GM12891 (cell line): ENCODE measurements around the gene TWF2.

ENCODE experiments used
- PAX5 ChIP-seq: IDR thresholded peaks from 2 replicates; pipeline ENCODE4 v1.6.1; 2011; ENCODE audit warnings: low read length, moderate library complexity, mild to moderate bottlenecking; ENCODE audit not compliant: insufficient read depth, severe bottlenecking
- POLR2A ChIP-seq: IDR thresholded peaks from 2 replicates; pipeline ENCODE4 v1.6.1; 2011; ENCODE audit warnings: low read depth, low read length, control low read depth
- POLR2AphosphoS5 ChIP-seq: IDR thresholded peaks from 2 replicates; pipeline ENCODE4 v1.6.1; 2011; ENCODE audit warnings: low read depth, low read length, control low read depth
- POU2F2 ChIP-seq: IDR thresholded peaks from 2 replicates; pipeline ENCODE4 v1.6.1; 2011; ENCODE audit warnings: low read depth, mild to moderate bottlenecking, control low read depth, low read length, moderate library complexity
- SPI1 ChIP-seq: IDR thresholded peaks from 2 replicates; pipeline ENCODE4 v1.6.1; 2011; ENCODE audit warnings: low read depth, low read length, control low read depth
- TAF1 ChIP-seq: IDR thresholded peaks from 2 replicates; pipeline ENCODE4 v1.6.1; 2011; ENCODE audit warnings: low read depth, low read length, control low read depth

DNA sequence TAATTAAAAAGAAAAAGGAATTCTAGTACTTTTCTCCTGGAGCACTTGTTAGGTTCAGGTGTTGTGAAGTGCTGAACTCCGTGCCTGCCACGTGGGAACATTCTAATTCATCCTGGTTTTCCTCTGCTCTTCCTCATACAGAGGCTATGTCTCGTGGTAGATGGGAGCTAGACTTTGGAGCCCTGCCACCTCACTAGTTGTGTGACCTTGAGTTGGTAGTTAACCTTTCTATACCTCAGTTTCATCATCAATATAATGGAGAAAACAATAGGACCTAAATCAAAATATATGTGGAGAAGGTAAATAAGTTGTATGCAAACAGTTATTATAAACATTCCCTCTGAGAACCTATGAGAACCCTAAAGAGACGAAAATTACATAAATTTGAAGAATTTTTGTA, 30.4 kb downstream of the TWF2 start:
- TF ChIP-seq POU2F2: no peak
- TF ChIP-seq TAF1: no peak
- no peak for TF ChIP-seq POLR2AphosphoS5
- no peak for TF ChIP-seq POLR2A
- TF ChIP-seq PAX5: no peak
- no peak for TF ChIP-seq SPI1
